Kidney (tissue), 14 donors: ENCODE measurements around the gene CYTH4. TPM values are rescaled to one million over a fixed set of nuclear protein-coding genes. Genes with fewer than 3 reads are reported as not detected.

Experiments
- DNase-seq, 5 donors: peaks; one replicate each; pipeline ENCODE4 v3.0.0-alpha.2; 2013 to 2020
- FAIRE-seq: peaks from 2 replicates; lab custom pipeline; 2012; peaks lifted over from hg19 to GRCh38; lab: Jason Lieb, UNC
- H3K27ac ChIP-seq, 2 donors: one replicate each; pipeline ENCODE4 v1.7.0; 2013; ENCODE audit warnings: low read depth in 2 of 2, low read length in 2 of 2, inconsistent platforms in 1 of 2
- H3K27me3 ChIP-seq: one replicate; pipeline ENCODE4 v1.7.1; 2013; ENCODE audit warnings: low read length, inconsistent platforms; ENCODE audit not compliant: control insufficient read depth, insufficient read depth
- H3K36me3 ChIP-seq, 3 donors: one replicate each; pipeline versions ENCODE4 v1.7.0 to v1.7.1; 2013; ENCODE audit warnings: low read length in 3 of 3, control low read depth in 1 of 3, inconsistent platforms in 1 of 3; ENCODE audit not compliant: insufficient read depth in 3 of 3, control insufficient read depth in 2 of 3
- H3K4me1 ChIP-seq, 3 donors: one replicate each; pipeline versions ENCODE4 v1.7.0 to v1.7.1; 2013; ENCODE audit warnings: low read length in 3 of 3, inconsistent platforms in 1 of 3, low read depth in 1 of 3; ENCODE audit not compliant: control insufficient read depth in 2 of 3, insufficient read depth in 2 of 3
- H3K4me3 ChIP-seq, 3 donors: one replicate each; pipeline versions ENCODE4 v1.7.0 to v1.8.1; 2013; ENCODE audit warnings: low read length in 3 of 3, control low read depth in 1 of 3, inconsistent platforms in 1 of 3
- H3K9ac ChIP-seq, 3 donors: one replicate each; pipeline versions ENCODE4 v1.7.0 to v1.7.1; 2013; ENCODE audit warnings: low read length in 3 of 3, control low read depth in 1 of 3, inconsistent platforms in 1 of 3
- H3K9me3 ChIP-seq, 3 donors: one replicate each; pipeline versions ENCODE4 v1.7.0 to v1.7.1; 2013; ENCODE audit warnings: low read length in 3 of 3, control low read depth in 1 of 3, inconsistent platforms in 1 of 3; ENCODE audit not compliant: control insufficient read depth in 2 of 3, insufficient read depth in 1 of 3
- CTCF ChIP-seq: IDR thresholded peaks from 3 replicates; pipeline ENCODE4 v1.5.1; 2012; ENCODE audit warnings: mild to moderate bottlenecking, moderate library complexity, borderline replicate concordance; ENCODE audit not compliant: insufficient read depth; ENCODE audit errors: extremely low read depth
- intact Hi-C: fragments of 100-400 bp; cut with DNase I; formaldehyde crosslinking; loops from one replicate; pipeline ENCODE4 v1.11.1; 2022
- polyA plus RNA-seq: library from polyadenylated mRNA; stranded (reverse); fragments of 350-450 nt; fragmentation: Illumina TruSeq; extraction: RNeasy Lipid Tissue Mini Kit (QIAGEN cat#74804); gene quantifications from one replicate; pipeline ENCODE4 v1.2.3, GENCODE V29; 2014; ENCODE audit warnings: low read depth, low replicate concordance; ENCODE audit not compliant: insufficient read depth
- total RNA-seq: library from RNA; stranded (reverse); fragmentation: NEBNext Ultra II Directional; extraction: Animal tissue kit (Norgen Biotek cat#: 25700); gene quantifications from one replicate; pipeline ENCODE4 v1.2.1, GENCODE V29; 2021
- donor health status: control.
- donor health status: control.
- donor health status: control.
- donor health status: control.
- donor health status: control.
- donor health status: DM: yes; HTN: yes; CAD: no.
- donor health status: Normal renal cell carcinoma (clear cell type).

CYTH4 gene
- total and polyA plus RNA-seq, 2 donors from 2014 or later: 1.9 to 30.2 TPM

GRCh38 chr22:37362621-37363020 lies 80.3 kb downstream of the CYTH4 start:
- Histone ChIP-seq H3K4me3 (no peak overlapping the region), H3K36me3 (no peaks in the 10 kb centered on the region), H3K9ac (no peak overlapping the region), H3K27ac (no peak overlapping the region), H3K4me1 (no peaks in the 10 kb centered on the region), H3K27me3 (no peaks in the 10 kb centered on the region), H3K9me3 (no peaks in the 10 kb centered on the region)
- no peak for FAIRE-seq
- no peak for TF ChIP-seq CTCF
- intact Hi-C loops: no loop called here
- peak in 1 of 5 donors; percentile 79 for DNase-seq

- Histone ChIP-seq H3K9me3 (no peaks in the 10 kb centered on the region), H3K27ac (no peak overlapping the region), H3K36me3 (no peaks in the 10 kb centered on the region), H3K4me1 (no peaks in the 10 kb centered on the region), H3K4me3 (no peak overlapping the region), H3K27me3 (no peaks in the 10 kb centered on the region), H3K9ac (no peak overlapping the region)
- no peak for DNase-seq
- no peak for FAIRE-seq
- intact Hi-C loops: no loop called here
- no peak for TF ChIP-seq CTCF
These were observed 81.1 kb downstream of the CYTH4 start for GRCh38 chr22:37363261-37363992.

Other genes with a start within 250 kb of the CYTH4 start
- 13.9 TPM for gene KCTD17, start 230.8 kb upstream of the CYTH4 start, total RNA-seq
- gene KCTD17, start 230.8 kb upstream of the CYTH4 start, polyA plus RNA-seq: 9.6 TPM
- gene TMPRSS6, start 172.8 kb upstream of the CYTH4 start, total RNA-seq: 1.4 TPM
- not detected for gene TMPRSS6, start 172.8 kb upstream of the CYTH4 start, polyA plus RNA-seq
- gene IL2RB, start 132.6 kb upstream of the CYTH4 start, total RNA-seq: 7.6 TPM
- 0.32 TPM for gene IL2RB, start 132.6 kb upstream of the CYTH4 start, polyA plus RNA-seq
- gene C1QTNF6, start 94.3 kb upstream of the CYTH4 start, total RNA-seq: 8.0 TPM
- gene C1QTNF6, start 94.3 kb upstream of the CYTH4 start, polyA plus RNA-seq: 3.2 TPM
- gene SSTR3, start 70.0 kb upstream of the CYTH4 start, total RNA-seq: 0.13 TPM
- gene SSTR3, start 70.0 kb upstream of the CYTH4 start, polyA plus RNA-seq: 0.56 TPM
- 38.6 TPM for gene RAC2, start 38.2 kb upstream of the CYTH4 start, total RNA-seq
- 4.5 TPM for gene RAC2, start 38.2 kb upstream of the CYTH4 start, polyA plus RNA-seq
- 4.6 TPM for gene ELFN2, start 145.0 kb downstream of the CYTH4 start, total RNA-seq
- gene ELFN2, start 145.0 kb downstream of the CYTH4 start, polyA plus RNA-seq: 0.19 TPM
- 31.1 TPM for gene MFNG, start 203.9 kb downstream of the CYTH4 start, total RNA-seq
- 9.1 TPM for gene MFNG, start 203.9 kb downstream of the CYTH4 start, polyA plus RNA-seq
- 42.3 TPM for gene CARD10, start 236.9 kb downstream of the CYTH4 start, total RNA-seq
- 32.4 TPM for gene CARD10, start 236.9 kb downstream of the CYTH4 start, polyA plus RNA-seq